AG09309 (cell line): Measurements from ENCODE around the gene DNAJC4.

Experiments
- DNase-seq: peaks from one replicate; pipeline ENCODE4 v3.0.0-alpha.2; 2010; ENCODE audit warnings: low read depth
- H3K4me3 ChIP-seq: 2 replicates; pipeline ENCODE4 v1.5.1; 2011; ENCODE audit warnings: mild to moderate bottlenecking, low read depth, low read length, moderate library complexity; ENCODE audit not compliant: control insufficient read depth
- CTCF ChIP-seq: IDR thresholded peaks from 2 replicates; pipeline ENCODE4 v1.5.1; 2011; ENCODE audit warnings: mild to moderate bottlenecking, low read depth, low read length, inconsistent platforms; ENCODE audit not compliant: insufficient read depth, control insufficient read depth; ENCODE audit errors: missing control alignments

Gene DNAJC4

GRCh38 chr11:64263947-64264317, 33.6 kb downstream of the DNAJC4 start:
- H3K4me3 ChIP-seq: no peak overlapping the region
- no peak for TF ChIP-seq CTCF
- no peak for DNase-seq

DNA sequence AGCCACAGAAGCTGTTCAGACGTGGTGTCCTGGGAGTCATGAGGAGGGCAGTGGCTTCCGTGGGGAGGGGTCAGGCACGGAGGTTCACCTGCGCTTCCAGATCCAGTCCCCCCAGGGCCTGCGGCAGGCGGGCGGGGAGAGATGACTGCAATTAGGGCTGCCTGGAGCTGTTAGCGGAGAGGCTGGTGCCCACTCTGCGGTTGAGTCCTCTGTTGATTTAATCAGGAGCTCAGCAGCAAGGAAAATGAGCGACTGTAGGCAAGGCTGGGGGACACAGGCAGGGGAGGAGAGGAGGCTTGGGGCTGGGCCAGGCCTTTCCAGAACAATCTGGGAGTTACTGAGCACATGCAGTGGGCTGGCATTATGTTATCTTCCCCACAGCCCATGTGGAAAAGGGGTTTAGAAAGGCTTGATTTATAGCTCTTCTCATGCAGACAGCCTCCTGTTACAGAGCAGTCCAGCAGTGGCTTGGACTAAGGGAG, 34.1 kb downstream of the DNAJC4 start:
- no peak for TF ChIP-seq CTCF
- no peak overlapping the region for H3K4me3 ChIP-seq
- no peak for DNase-seq

GRCh38 chr11:64265176-64266160, 35.1 kb downstream of the DNAJC4 start:
- TF ChIP-seq CTCF: no peak
- no peak for DNase-seq
- no peak overlapping the region for H3K4me3 ChIP-seq

GRCh38 chr11:64266339-64266738, 36.0 kb downstream of the DNAJC4 start:
- no peak for TF ChIP-seq CTCF
- no peak overlapping the region for H3K4me3 ChIP-seq
- no peak for DNase-seq

DNA sequence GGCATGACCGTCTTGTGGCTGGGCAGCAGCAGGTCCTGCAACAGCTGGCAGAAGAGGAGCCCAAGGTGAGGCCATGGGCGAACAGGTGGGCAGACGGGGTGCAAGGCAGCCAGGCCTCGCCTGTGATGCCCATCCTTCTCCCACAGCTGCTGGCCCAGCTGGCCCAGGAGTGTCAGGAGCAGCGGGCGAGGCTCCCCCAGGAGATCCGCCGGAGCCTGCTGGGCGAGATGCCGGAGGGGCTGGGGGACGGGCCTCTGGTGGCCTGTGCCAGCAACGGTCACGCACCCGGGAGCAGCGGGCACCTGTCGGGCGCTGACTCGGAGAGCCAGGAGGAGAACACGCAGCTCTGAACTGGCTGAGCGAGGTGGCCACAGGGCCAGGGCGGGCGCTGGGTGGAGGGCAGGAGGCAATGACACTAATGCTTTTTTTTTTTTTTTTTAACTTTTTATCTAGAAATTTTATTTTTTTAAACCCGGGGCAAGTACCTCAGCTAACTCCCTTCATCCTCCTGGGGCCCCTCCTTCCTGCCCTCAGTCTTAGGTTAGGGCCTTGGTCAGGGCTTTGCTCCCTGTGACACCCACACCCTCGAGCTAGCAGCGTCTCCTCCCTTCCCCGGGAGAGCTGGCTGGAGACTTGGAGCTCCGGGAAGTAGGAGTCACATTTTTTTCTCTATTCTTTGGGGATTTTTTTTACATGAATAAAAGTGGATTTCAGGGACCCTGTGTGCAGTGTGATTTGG, 37.0 kb downstream of the DNAJC4 start:
- no peak overlapping the region for H3K4me3 ChIP-seq
- TF ChIP-seq CTCF: no peak
- no peak for DNase-seq

- peak overlapping the region; percentile 60; the same call in 1 of the 2 replicates for H3K4me3 ChIP-seq
- TF ChIP-seq CTCF: no peak
- no peak for DNase-seq
Observed at GRCh38 chr11:64268025-64268892, 37.9 kb downstream of the DNAJC4 start.
